ENCODE data around the gene NAB2.

Gene NAB2

DNA sequence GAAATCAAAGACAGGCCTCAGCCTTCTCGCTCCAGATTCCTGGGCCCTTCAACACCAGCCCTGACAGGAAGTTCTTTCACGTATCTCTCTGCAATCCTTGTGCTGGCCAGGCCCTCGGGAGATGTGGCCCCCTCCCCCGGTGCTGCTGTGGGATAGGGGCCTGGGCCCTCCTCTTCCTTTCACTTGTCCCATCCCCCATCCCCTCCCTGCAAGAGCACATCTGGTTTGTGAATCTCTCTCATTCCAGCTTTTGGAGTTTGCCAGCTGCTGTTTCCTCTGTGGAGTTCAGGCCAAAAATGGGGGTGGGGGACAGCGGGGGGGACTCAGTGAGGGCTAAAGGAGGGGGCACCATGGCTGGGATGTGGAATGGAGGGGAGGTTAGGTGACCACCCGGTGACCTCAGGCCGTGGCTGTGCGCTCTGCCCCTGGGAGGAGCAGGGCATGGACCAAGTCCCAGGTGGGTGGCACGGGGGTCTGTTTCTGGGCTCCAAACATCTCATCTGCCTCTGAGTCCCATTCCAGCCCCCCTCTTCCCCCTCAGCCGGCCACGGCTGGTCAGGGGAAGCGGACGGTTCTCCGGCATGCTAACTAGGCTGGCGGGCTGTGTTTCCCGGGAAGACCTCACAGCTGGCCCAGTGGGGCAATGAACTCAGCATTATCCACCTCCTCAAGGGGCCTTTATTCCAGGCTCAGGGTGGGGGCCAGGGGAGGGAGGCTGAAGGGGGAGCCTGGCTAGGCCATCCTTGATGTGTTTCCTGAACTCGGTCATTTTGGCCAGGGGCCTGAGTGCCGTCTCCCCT is 46.8 kb downstream of the NAB2 start:
- DNase-seq, result no peak

- DNase-seq, result no peak
Measured at GRCh38 chr12:57138526-57139272, 49.8 kb downstream of the NAB2 start.

GRCh38 chr12:57139796-57140649 is 51.1 kb downstream of the NAB2 start:
- no peak for DNase-seq

GRCh38 chr12:57141249-57141648 is 52.3 kb downstream of the NAB2 start:
- DNase-seq, result no peak

DNA sequence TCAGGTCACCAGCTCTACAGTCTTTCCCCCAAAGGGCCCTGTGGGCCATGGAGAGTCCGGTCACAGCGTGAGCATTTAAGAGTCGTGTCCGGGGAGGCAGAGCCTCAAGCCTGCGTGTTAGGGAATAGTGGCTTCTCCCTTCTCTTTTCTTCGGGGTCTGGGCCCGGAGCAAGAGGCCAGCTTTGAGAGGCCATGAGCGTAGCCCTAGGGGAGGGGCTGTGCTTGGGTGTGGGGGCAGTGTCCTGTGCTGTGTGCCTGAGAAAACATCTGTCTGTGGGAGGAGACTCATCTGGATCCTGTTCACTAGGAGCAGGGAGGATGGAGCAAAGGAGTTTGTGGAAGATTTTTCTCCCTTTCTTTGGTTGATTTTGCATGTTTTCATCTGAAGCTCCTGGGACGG is 53.2 kb downstream of the NAB2 start:
- DNase-seq, result no peak

DNA sequence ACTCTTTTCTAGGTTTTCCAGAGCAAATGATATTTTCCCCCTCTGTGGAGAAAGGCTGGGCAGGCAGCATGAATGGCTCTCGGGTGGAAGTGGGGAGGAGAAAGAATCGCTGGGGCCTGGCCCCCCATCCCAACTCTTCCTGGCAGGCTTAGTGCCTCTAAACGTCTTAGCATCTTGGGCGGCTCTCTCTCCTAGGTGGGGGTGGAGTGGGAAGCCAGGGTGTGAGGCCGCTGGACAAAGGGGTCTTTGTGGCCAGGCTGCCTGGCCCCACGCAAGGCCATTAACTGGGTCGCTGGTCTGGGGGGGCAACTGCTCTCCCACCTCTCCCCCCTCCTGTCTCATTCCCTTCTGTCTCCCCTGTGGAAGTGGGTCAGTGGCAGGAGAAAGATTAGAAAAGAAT is 53.8 kb downstream of the NAB2 start:
- DNase-seq, result no peak

- no peak for DNase-seq
Measured at GRCh38 chr12:57143454-57143853, 54.5 kb downstream of the NAB2 start.

All from NCI-H345 (cell line).